HCT116 (cell line): ENCODE measurements around the gene DAZAP1. TPM values are rescaled to one million over a fixed set of nuclear protein-coding genes. Genes with fewer than 3 reads are reported as not detected.

ENCODE experiments used
- ATAC-seq: fragments of 200-7000 bp; cut with Tn5 transposase; 2 replicates; pipeline ENCODE4 v1.9.1; 2020; ENCODE audit warnings: mild to moderate bottlenecking, moderate library complexity
- BruUV-seq: library from RNA; stranded (reverse); fragments of 400-500 nt; replicated peaks from 2 replicates; lab custom pipeline; 2021; lab: Mats Ljungman, UMichigan
- CTCF ChIA-PET: fragments of 300-600 bp; sonication (Branson Sonifier 250); formaldehyde crosslinking; loops from one replicate; lab custom pipeline; 2021; ENCODE audit warnings: antibody characterized with exemption; lab: Charles Lee
- POLR2A ChIA-PET: fragments of 300-600, 350-600 bp; sonication (Branson Sonifier 250); formaldehyde crosslinking; loops from one replicate; lab custom pipeline; 2021; ENCODE audit warnings: antibody characterized with exemption; lab: Charles Lee
- RAD21 ChIA-PET, 2 experiments: fragments of 300-600 bp; sonication (Branson Sonifier 250); formaldehyde crosslinking; loops; one replicate each; lab custom pipeline; 2023; ENCODE audit warnings: low total read pairs in 2 of 2; ENCODE audit not compliant: uncharacterized antibody in 2 of 2, unreplicated experiment in 2 of 2, low non-redundant PET in 1 of 2; lab: Charles Lee
- DNase-seq: peaks from one replicate; pipeline ENCODE4 v3.0.0-alpha.2; 2010; ENCODE audit warnings: low read depth, low spot score
- H2AFZ ChIP-seq: fragments of 200-600 bp; shearing (Covaris generic), sonication (generic); 2 replicates; pipeline ENCODE4 v1.6.1; 2017; ENCODE audit warnings: low read depth, mixed run types, mixed read lengths, antibody characterized with exemption, low read length; ENCODE audit not compliant: poor library complexity, severe bottlenecking
- H3K27ac ChIP-seq: 2 replicates; pipeline ENCODE4 v1.5.1; 2012; ENCODE audit warnings: low read depth, low read length
- H3K27me3 ChIP-seq: fragments of 200-600 bp; sonication (generic); 2 replicates; pipeline ENCODE4 v1.6.1; 2016; ENCODE audit warnings: mixed run types, low read length, mixed read lengths; ENCODE audit not compliant: insufficient read depth
- H3K36me3 ChIP-seq, 2 experiments: fragments of 200-500 bp in 1 of 2; fragments of 200-600 bp in 1 of 2; sonication (Bioruptor generic) in 1 of 2; sonication (generic) in 1 of 2; 2 replicates each; pipeline versions ENCODE4 v1.5.1 to v1.6.1; 2014 to 2016; ENCODE audit warnings: low read length in 2 of 2, inconsistent platforms in 1 of 2, mixed read lengths in 1 of 2, mixed run types in 1 of 2; ENCODE audit not compliant: insufficient read depth in 2 of 2, control insufficient read depth in 1 of 2
- H3K4me1 ChIP-seq, 2 experiments: fragments of 200-600 bp in 1 of 2; sonication (generic) in 1 of 2; 2 replicates each; pipeline versions ENCODE4 v1.5.1 to v1.6.1; 2012 to 2017; ENCODE audit warnings: low read length in 2 of 2, inconsistent platforms in 1 of 2, mild to moderate bottlenecking in 1 of 2, mixed read lengths in 1 of 2, mixed run types in 1 of 2, moderate library complexity in 1 of 2; ENCODE audit not compliant: insufficient read depth in 2 of 2, control insufficient read depth in 1 of 2
- H3K4me2 ChIP-seq: fragments of 200-600 bp; sonication (generic); 2 replicates; pipeline ENCODE4 v1.6.1; 2017; ENCODE audit warnings: mixed run types, low read length, mixed read lengths
- H3K4me3 ChIP-seq, 2 experiments: fragments of 200-600 bp in 1 of 2; sonication (generic) in 1 of 2; replicated peaks in 1 of 2; 2 replicates each; pipeline ENCODE4 v1.5.1; 2011 to 2016; ENCODE audit warnings: low read length in 2 of 2, control low read depth in 1 of 2, low read depth in 1 of 2, mild to moderate bottlenecking in 1 of 2, mixed read lengths in 1 of 2, mixed run types in 1 of 2
- H3K79me2 ChIP-seq: fragments of 200-600 bp; sonication (generic); 2 replicates; pipeline ENCODE4 v1.6.1; 2017; ENCODE audit warnings: mild to moderate bottlenecking, mixed run types, low read length, moderate library complexity, mixed read lengths; ENCODE audit not compliant: insufficient read depth
- H3K9ac ChIP-seq: fragments of 200-600 bp; sonication (generic); 2 replicates; pipeline ENCODE4 v1.6.1; 2016; ENCODE audit warnings: low read length, mixed read lengths
- H3K9me2 ChIP-seq: fragments of 200-600 bp; sonication (generic), shearing (Covaris generic); 2 replicates; pipeline ENCODE4 v1.6.1; 2017; ENCODE audit warnings: mixed run types, mild to moderate bottlenecking, moderate library complexity; ENCODE audit not compliant: insufficient read depth
- H3K9me3 ChIP-seq, 2 experiments: fragments of 200-500 bp in 1 of 2; fragments of 200-600 bp in 1 of 2; sonication (Bioruptor generic) in 1 of 2; sonication (generic) in 1 of 2; 2 replicates each; pipeline ENCODE4 v1.6.1; 2014 to 2017; ENCODE audit warnings: low read length in 2 of 2, mixed read lengths in 2 of 2, inconsistent platforms in 1 of 2, low read depth in 1 of 2, mild to moderate bottlenecking in 1 of 2, mixed run types in 1 of 2, moderate library complexity in 1 of 2; ENCODE audit not compliant: control insufficient read depth in 1 of 2, insufficient read depth in 1 of 2
- H4K20me1 ChIP-seq: fragments of 200-600 bp; sonication (generic), shearing (Covaris generic); 2 replicates; pipeline ENCODE4 v1.6.1; 2017; ENCODE audit warnings: mixed run types, mild to moderate bottlenecking, moderate library complexity; ENCODE audit not compliant: insufficient read depth
- ATF3 ChIP-seq: IDR thresholded peaks from 2 replicates; pipeline ENCODE4 v1.6.1; 2012
- CBX3 ChIP-seq: IDR thresholded peaks from 2 replicates; pipeline ENCODE4 v1.6.1; 2012; ENCODE audit warnings: low read depth
- EGR1 ChIP-seq: IDR thresholded peaks from 2 replicates; pipeline ENCODE4 v1.6.1; 2012; ENCODE audit warnings: low read depth
- EZH2phosphoT487 ChIP-seq: fragments of 200-600 bp; IDR thresholded peaks from 2 replicates; pipeline ENCODE4 v1.6.1; 2018; ENCODE audit warnings: antibody characterized with exemption, borderline replicate concordance
- FOSL1 ChIP-seq: IDR thresholded peaks from 2 replicates; pipeline ENCODE4 v1.6.1; 2012; ENCODE audit warnings: low read depth
- POLR2AphosphoS5 ChIP-seq: IDR thresholded peaks from 2 replicates; pipeline ENCODE4 v1.6.1; 2011; ENCODE audit warnings: mild to moderate bottlenecking, low read depth, low read length, moderate library complexity
- ZBTB33 ChIP-seq: IDR thresholded peaks from 2 replicates; pipeline ENCODE4 v1.6.1; 2011; ENCODE audit warnings: mild to moderate bottlenecking, low read length, moderate library complexity; ENCODE audit not compliant: insufficient replicate concordance; ENCODE audit errors: extremely low read depth
- intact Hi-C: fragments of 100-400 bp; cut with micrococcal nuclease; formaldehyde crosslinking; loops from 2 replicates; pipeline ENCODE4 v1.10.0; 2022
- total RNA-seq: library from RNA; stranded (reverse); gene quantifications from one replicate; pipeline ENCODE4 v1.2.1, GENCODE V29; 2021; ENCODE audit not compliant: unreplicated experiment

Gene DAZAP1
- total RNA-seq, 1 experiment from 2014 or later: 191 TPM

- Histone ChIP-seq H3K27ac (no peak overlapping the region), H3K9me3 (no peaks in the 10 kb centered on the region), H3K4me2 (no peak overlapping the region), H3K9me2 (no peaks in the 10 kb centered on the region), H3K4me1 (peaks cover 0 to 10% of the 10 kb centered on the region in 2 experiments; a peak in 2 of 4 replicates), H3K9ac (no peak overlapping the region), H4K20me1 (no peaks in the 10 kb centered on the region), H2AFZ (no peak overlapping the region), H3K27me3 (no peaks in the 10 kb centered on the region), H3K4me3 (no peak overlapping the region), H3K36me3 (no peaks in the 10 kb centered on the region), H3K79me2 (no peaks in the 10 kb centered on the region)
- DNase-seq (no peak), ATAC-seq (no peak)
- POLR2A ChIA-PET: no interaction called here
- intact Hi-C loops: no loop called here
- RAD21 ChIA-PET: no interaction called here
- no TSS peak for BruUV-seq
- TF ChIP-seq CBX3 (no peak), ZBTB33 (no peak), ATF3 (no peak), EGR1 (no peak), POLR2AphosphoS5 (no peak), FOSL1 (no peak), EZH2phosphoT487 (no peak)
- CTCF ChIA-PET: no interaction called here
These were observed 76.6 kb downstream of the DAZAP1 start for GRCh38 chr19:1483979-1484428.

Other genes with a start within 250 kb of the DAZAP1 start
- gene SBNO2, start 233.3 kb upstream of the DAZAP1 start, total RNA-seq: 66.4 TPM
- gene STK11, start 201.8 kb upstream of the DAZAP1 start, total RNA-seq: 86.9 TPM
- gene CBARP, start 169.6 kb upstream of the DAZAP1 start, total RNA-seq: 23.8 TPM
- 428 TPM for gene ATP5F1D, start 165.8 kb upstream of the DAZAP1 start, total RNA-seq
- 146 TPM for gene MIDN, start 159.0 kb upstream of the DAZAP1 start, total RNA-seq
- gene CIRBP, start 138.3 kb upstream of the DAZAP1 start, total RNA-seq: 276 TPM
- 77.1 TPM for gene FAM174C, start 132.1 kb upstream of the DAZAP1 start, total RNA-seq
- gene EFNA2, start 121.7 kb upstream of the DAZAP1 start, total RNA-seq: 12.2 TPM
- 114 TPM for gene NDUFS7, start 23.7 kb upstream of the DAZAP1 start, total RNA-seq
- gene GAMT, start 6.0 kb upstream of the DAZAP1 start, total RNA-seq: 102 TPM
- 1,862 TPM for gene RPS15, start 30.8 kb downstream of the DAZAP1 start, total RNA-seq
- gene APC2, start 42.5 kb downstream of the DAZAP1 start, total RNA-seq: 1.6 TPM
- gene C19orf25, start 71.6 kb downstream of the DAZAP1 start, total RNA-seq: 48.8 TPM
- 11.1 TPM for gene PCSK4, start 82.8 kb downstream of the DAZAP1 start, total RNA-seq
- 53.9 TPM for gene REEP6, start 83.6 kb downstream of the DAZAP1 start, total RNA-seq
- gene ADAMTSL5, start 105.4 kb downstream of the DAZAP1 start, total RNA-seq: 24.0 TPM
- not detected for gene PLK5, start 116.5 kb downstream of the DAZAP1 start, total RNA-seq
- 69.2 TPM for gene MEX3D, start 160.7 kb downstream of the DAZAP1 start, total RNA-seq
- 85.7 TPM for gene MBD3, start 185.3 kb downstream of the DAZAP1 start, total RNA-seq
- 303 TPM for gene UQCR11, start 197.9 kb downstream of the DAZAP1 start, total RNA-seq
- 208 TPM for gene TCF3, start 245.0 kb downstream of the DAZAP1 start, total RNA-seq